Measurements from ENCODE around the gene SPRY2. TPM values are rescaled to one million over a fixed set of nuclear protein-coding genes. Genes with fewer than 3 reads are reported as not detected.

Gene SPRY2
- total and polyA plus RNA-seq, 2 of the 8 experiments (the other 6 are each of a cell fraction or from before 2014, with no cell fraction given), result 37.7 to 37.9 TPM

DNA sequence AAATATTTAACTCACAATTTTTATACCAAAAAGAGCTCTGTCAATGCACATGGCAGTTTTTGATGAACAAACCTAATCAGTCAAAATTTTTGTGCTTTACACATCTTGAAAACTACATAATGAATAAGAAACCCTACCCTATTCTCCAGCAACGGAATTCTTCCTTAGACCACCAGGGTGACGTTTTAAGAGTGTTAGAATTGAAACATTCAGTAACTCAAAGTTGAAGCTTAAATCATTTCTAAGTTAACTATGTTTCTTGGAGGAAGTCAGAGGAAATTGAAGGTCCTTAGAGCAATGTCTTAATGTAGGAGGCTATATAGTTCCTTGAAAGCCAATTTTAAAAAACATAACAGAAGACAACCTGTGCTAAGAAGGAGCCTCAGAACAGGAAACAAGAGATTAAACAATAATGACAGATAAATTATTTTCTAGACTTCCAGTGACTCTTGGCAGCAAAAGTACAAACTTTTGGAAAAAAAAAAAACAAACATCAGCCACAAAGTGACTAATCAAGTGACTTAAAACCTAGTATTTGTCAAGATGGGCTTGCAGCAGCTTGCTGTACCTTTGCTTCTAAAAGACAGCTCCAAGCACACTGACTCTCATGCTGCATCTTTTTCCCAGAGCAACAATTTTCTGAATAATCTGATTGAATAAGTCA is 6.2 kb downstream of the SPRY2 start:
- no peak overlapping the region for H3K18ac ChIP-seq (ENCODE audit: extremely low read depth, low read length)
- 0 out of 2 replicates have a peak, but pooled peaks cover 4% of the 10 kb centered on the region for H3K79me1 ChIP-seq (ENCODE audit: low read depth, low read length)
- POLR2A ChIA-PET (ENCODE audit: partially characterized antibody), result interaction anchor here (0.5 to 0.9 kb wide), 4 partner anchors 9 to 377 kb away, joined by 3 read pairs; no protein-coding TSS in a partner anchor
- no peak overlapping the region for H3K27ac ChIP-seq (ENCODE audit: low read depth, low read length)
- H4K91ac ChIP-seq (replicated peaks; ENCODE audit: insufficient read length, low read length), result no peak overlapping the region
- no peak overlapping the region for H2BK12ac ChIP-seq (ENCODE audit: low read depth, low read length)
- H3K56ac ChIP-seq (replicated peaks; ENCODE audit: insufficient read length, low read depth, low read length), result no peak overlapping the region
- H3K27me3 ChIP-seq (replicated peaks in 1 of 4; ENCODE audit: control insufficient read depth in 3 of 4, extremely low read depth in 1 of 4, insufficient read depth in 3 of 4, low read length in 3 of 4), result no peaks in the 10 kb centered on the region
- no peak overlapping the region for H2AFZ ChIP-seq (ENCODE audit: low read length)
- FAIRE-seq (no peak), DNase-seq (ENCODE audit: low read depth in 1 of 2, low spot score in 2 of 2) (no peak)
- no peak overlapping the region for H3K4me2 ChIP-seq (ENCODE audit: insufficient read depth in 1 of 2, low read depth in 2 of 2, low read length in 2 of 2)
- peaks cover 24 to 25% of the 10 kb centered on the region in 2 experiments for H4K20me1 ChIP-seq (replicated peaks in 1 of 2; ENCODE audit: control insufficient read depth in 1 of 2, insufficient read depth in 2 of 2, low read length in 2 of 2)
- no peak for TF ChIP-seq RXRA (IDR thresholded peaks at IDR 0.05; ENCODE audit: insufficient read depth, low read depth, low read length)
- TF ChIP-seq RAD21 (IDR thresholded peaks at IDR 0.05 in 1 of 2, conservative IDR thresholded peaks at IDR 0.05 in 1 of 2; ENCODE audit: low read depth in 2 of 2, low read length in 2 of 2), result no peak
- TF ChIP-seq NANOG (IDR thresholded peaks at IDR 0.05; ENCODE audit: insufficient read depth, low read depth, low read length, poor library complexity, severe bottlenecking), result no peak
- no peak for TF ChIP-seq KDM4A (IDR thresholded peaks at IDR 0.05; ENCODE audit: low read depth, low read length, severe bottlenecking)
- no peak for TF ChIP-seq CBX8 (IDR thresholded peaks at IDR 0.05; ENCODE audit: borderline replicate concordance, low read depth, low read length)
- no peak for TF ChIP-seq POLR2AphosphoS5 (IDR thresholded peaks at IDR 0.05; ENCODE audit: low read depth, low read length)
- TF ChIP-seq SIRT6 (IDR thresholded peaks at IDR 0.05; ENCODE audit: low read length), result no peak
- no peak for TF ChIP-seq SP2 (IDR thresholded peaks at IDR 0.05; ENCODE audit: low read length)
- TF ChIP-seq, protein P1, sequence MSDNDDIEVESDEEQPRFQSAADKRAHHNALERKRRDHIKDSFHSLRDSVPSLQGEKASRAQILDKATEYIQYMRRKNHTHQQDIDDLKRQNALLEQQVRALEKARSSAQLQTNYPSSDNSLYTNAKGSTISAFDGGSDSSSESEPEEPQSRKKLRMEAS (IDR thresholded peaks at IDR 0.05), result no peak
- TF ChIP-seq CHD2 (IDR thresholded peaks at IDR 0.05; ENCODE audit: low read length), result no peak
- no peak overlapping the region for H2BK15ac ChIP-seq (ENCODE audit: low read length)
- H3K23me2 ChIP-seq (ENCODE audit: low read depth, low read length), result peaks cover 2% of the 10 kb centered on the region; the same call in 1 of the 2 replicates
- H4K8ac ChIP-seq (ENCODE audit: extremely low read depth, insufficient read depth, low read length), result no peak overlapping the region
- no peak overlapping the region for H3K23ac ChIP-seq (ENCODE audit: insufficient read length)
- no peak overlapping the region for H2BK5ac ChIP-seq (ENCODE audit: low read depth, low read length)
- no peak overlapping the region for H2BK120ac ChIP-seq (replicated peaks; ENCODE audit: low read depth, low read length)
- H3K36me3 ChIP-seq (ENCODE audit: control insufficient read depth in 2 of 4, insufficient read depth in 4 of 4, low read length in 3 of 4), result peaks cover 3 to 46% (median 19%) of the 10 kb centered on the region in 4 experiments; a peak in 6 of 8 replicates
- 91% methylated on average over 2 of the region's 2 CpGs; no CpG with 5 or more reads in 1 of the 2 experiments for WGBS, 2 experiments (ENCODE audit: extremely low coverage in 1 of 2, insufficient coverage in 1 of 2, insufficient read length in 1 of 2, insufficient replicate concordance in 2 of 2, low coverage in 1 of 2, low lambda C conversion rate in 2 of 2, missing lambda C conversion rate in 1 of 2)
- peaks cover 0 to 12% (median 6%) of the 10 kb centered on the region in 4 experiments; a peak in 6 of 7 replicates for H3K4me1 ChIP-seq (replicated peaks in 1 of 4; ENCODE audit: control insufficient read depth in 3 of 4, insufficient read depth in 4 of 4, low read length in 3 of 4)
- no peak overlapping the region for H3K4me3 ChIP-seq (ENCODE audit: extremely low read depth in 1 of 4, insufficient read depth in 2 of 4, low read depth in 3 of 4, low read length in 4 of 4)
- no peak overlapping the region for H3K9ac ChIP-seq (replicated peaks in 1 of 4; ENCODE audit: extremely low read depth in 1 of 4, low read depth in 3 of 4, low read length in 3 of 4)
- no peaks in the 10 kb centered on the region for H3K9me3 ChIP-seq (ENCODE audit: insufficient read depth in 2 of 2, low read depth in 1 of 2, low read length in 1 of 2)
- H3K14ac ChIP-seq (ENCODE audit: insufficient read length), result no peak overlapping the region
- no peak overlapping the region for H2BK20ac ChIP-seq (ENCODE audit: low read length)
- no peak overlapping the region for H3K4ac ChIP-seq (replicated peaks; ENCODE audit: insufficient read length, low read depth, low read length)
- CTCF ChIA-PET (ENCODE audit: partially characterized antibody), result interaction anchor here (0.6 to 2.2 kb wide), 6 partner anchors 25 to 196 kb away, joined by 3 to 7 read pairs (median 3); no protein-coding TSS in a partner anchor
- H3K79me2 ChIP-seq (ENCODE audit: control insufficient read depth in 1 of 2, insufficient read depth in 2 of 2, low read length in 2 of 2), result peaks cover 33 to 88% of the 10 kb centered on the region in 2 experiments
- H2AK5ac ChIP-seq (ENCODE audit: low read depth, low read length), result no peak overlapping the region
- H4K5ac ChIP-seq (ENCODE audit: insufficient read length, low read depth, low read length), result no peak overlapping the region

All from H1 (cell line).